Effector memory CD4-positive, alpha-beta T cell (primary cell): ENCODE measurements around the gene NCAM1.

Source experiments
- DNase-seq, 3 donors: peaks; one replicate each; pipeline ENCODE4 v3.0.0-alpha.2; 2020
- H3K27ac ChIP-seq: 2 replicates; pipeline ENCODE4 v1.7.0; 2013; ENCODE audit warnings: mild to moderate bottlenecking, low read length, moderate library complexity; ENCODE audit not compliant: insufficient read depth, poor library complexity, severe bottlenecking
- H3K27me3 ChIP-seq: replicated peaks from 2 replicates; pipeline ENCODE4 v1.7.0; 2013; ENCODE audit warnings: mild to moderate bottlenecking, low read length; ENCODE audit not compliant: insufficient read depth, control insufficient read depth, poor library complexity, severe bottlenecking
- H3K36me3 ChIP-seq: 2 replicates; pipeline ENCODE4 v1.7.0; 2013; ENCODE audit warnings: mild to moderate bottlenecking, low read length, moderate library complexity; ENCODE audit not compliant: control insufficient read depth, insufficient read depth
- H3K4me1 ChIP-seq: 2 replicates; pipeline ENCODE4 v1.7.0; 2013; ENCODE audit warnings: low read length, mild to moderate bottlenecking; ENCODE audit not compliant: control insufficient read depth, insufficient read depth, poor library complexity, severe bottlenecking
- H3K4me3 ChIP-seq: 2 replicates; pipeline ENCODE4 v1.7.0; 2013; ENCODE audit warnings: low read length, low read depth, mild to moderate bottlenecking; ENCODE audit not compliant: insufficient read depth, poor library complexity, severe bottlenecking
- H3K9me3 ChIP-seq: 2 replicates; pipeline ENCODE4 v1.7.0; 2013; ENCODE audit warnings: mild to moderate bottlenecking, low read length, moderate library complexity; ENCODE audit not compliant: control insufficient read depth

The NCAM1 gene

DNA sequence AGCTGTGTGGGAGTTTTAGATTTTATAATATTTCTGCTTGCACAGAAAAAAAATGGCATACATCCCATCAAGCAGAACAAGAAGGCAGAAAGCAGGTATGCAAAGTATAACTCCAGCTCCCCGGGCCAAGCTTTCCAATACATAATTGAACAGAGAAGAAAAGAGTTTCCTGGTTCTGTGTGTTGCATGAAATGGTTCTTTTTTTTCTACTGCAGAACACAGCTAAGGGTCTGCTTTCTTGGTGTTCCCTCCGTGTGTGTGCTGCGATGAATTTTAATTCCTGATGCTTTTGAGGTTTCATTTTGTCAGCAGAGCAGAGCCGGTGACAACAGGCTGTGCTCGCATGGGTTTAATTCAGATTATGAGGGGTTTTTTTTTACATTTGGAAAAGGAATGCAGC, 282.5 kb downstream of the NCAM1 start:
- H3K27ac ChIP-seq, result no peak overlapping the region
- no peaks in the 10 kb centered on the region for H3K36me3 ChIP-seq
- no peaks in the 10 kb centered on the region for H3K4me1 ChIP-seq
- no peaks in the 10 kb centered on the region for H3K27me3 ChIP-seq
- no peak overlapping the region for H3K4me3 ChIP-seq
- DNase-seq, result no peak
- H3K9me3 ChIP-seq, result no peaks in the 10 kb centered on the region

GRCh38 chr11:113245216-113245615, 284.0 kb downstream of the NCAM1 start:
- Histone ChIP-seq H3K4me3 (no peak overlapping the region), H3K4me1 (no peaks in the 10 kb centered on the region), H3K27me3 (no peaks in the 10 kb centered on the region), H3K27ac (no peak overlapping the region), H3K9me3 (no peaks in the 10 kb centered on the region), H3K36me3 (no peaks in the 10 kb centered on the region)
- no peak for DNase-seq

DNA sequence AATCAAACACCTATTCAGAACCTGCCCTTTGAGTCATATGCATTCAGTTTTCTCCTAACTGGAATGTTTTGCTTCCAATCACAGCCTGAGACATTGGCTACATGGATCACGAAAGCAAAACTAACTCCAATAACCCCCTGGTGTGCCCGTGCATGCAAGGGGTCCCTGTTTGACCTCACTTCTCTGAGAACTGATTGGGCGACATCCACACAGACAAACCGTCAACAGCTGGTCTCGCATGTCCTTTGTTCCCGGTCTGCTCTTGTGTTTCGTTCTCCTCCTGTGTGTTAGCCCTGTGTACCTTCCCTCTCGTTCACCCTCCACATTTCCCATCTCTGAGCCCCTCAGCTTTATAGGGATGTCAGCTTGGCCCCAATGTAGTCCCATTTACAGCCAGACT, 286.0 kb downstream of the NCAM1 start:
- Histone ChIP-seq H3K4me3 (no peak overlapping the region), H3K27me3 (no peaks in the 10 kb centered on the region), H3K9me3 (no peaks in the 10 kb centered on the region), H3K36me3 (no peaks in the 10 kb centered on the region), H3K4me1 (no peaks in the 10 kb centered on the region), H3K27ac (no peak overlapping the region)
- no peak for DNase-seq

DNA sequence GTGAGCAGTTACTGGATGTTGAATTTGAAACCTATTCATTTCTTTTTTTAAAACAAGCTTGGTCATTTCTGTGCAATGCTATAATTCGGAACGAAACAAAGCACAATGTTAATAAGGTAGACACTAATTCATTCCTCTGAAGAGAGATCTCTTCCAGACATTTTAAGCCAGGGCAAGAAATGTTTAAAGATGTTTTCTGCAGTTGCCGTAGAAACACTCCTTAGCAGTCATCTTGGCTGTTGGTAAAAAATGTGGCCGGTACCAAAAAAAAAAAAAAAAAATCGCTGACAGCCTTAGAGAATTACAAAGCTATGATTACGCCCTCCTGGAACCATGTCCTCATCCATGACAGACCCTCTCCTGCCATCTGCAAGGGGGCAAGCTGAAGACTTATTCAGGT, 286.7 kb downstream of the NCAM1 start:
- Histone ChIP-seq H3K27me3 (no peaks in the 10 kb centered on the region), H3K9me3 (no peaks in the 10 kb centered on the region), H3K27ac (no peak overlapping the region), H3K4me1 (no peaks in the 10 kb centered on the region), H3K36me3 (no peaks in the 10 kb centered on the region), H3K4me3 (no peak overlapping the region)
- DNase-seq, result no peak

- Histone ChIP-seq H3K9me3 (no peaks in the 10 kb centered on the region), H3K36me3 (no peaks in the 10 kb centered on the region), H3K27ac (no peak overlapping the region), H3K27me3 (no peaks in the 10 kb centered on the region), H3K4me1 (no peaks in the 10 kb centered on the region), H3K4me3 (no peak overlapping the region)
- DNase-seq, result no peak
Measured at GRCh38 chr11:113248702-113249490, 287.7 kb downstream of the NCAM1 start.

- H3K27me3 ChIP-seq, result no peaks in the 10 kb centered on the region
- no peaks in the 10 kb centered on the region for H3K4me1 ChIP-seq
- no peak overlapping the region for H3K27ac ChIP-seq
- no peak overlapping the region for H3K4me3 ChIP-seq
- H3K9me3 ChIP-seq, result no peaks in the 10 kb centered on the region
- DNase-seq, result no peak
- no peaks in the 10 kb centered on the region for H3K36me3 ChIP-seq
Measured at GRCh38 chr11:113249491-113249763, 288.2 kb downstream of the NCAM1 start.

- Histone ChIP-seq H3K27me3 (no peaks in the 10 kb centered on the region), H3K36me3 (no peaks in the 10 kb centered on the region), H3K4me1 (no peaks in the 10 kb centered on the region), H3K9me3 (no peaks in the 10 kb centered on the region), H3K4me3 (no peak overlapping the region), H3K27ac (no peak overlapping the region)
- no peak for DNase-seq
Measured at GRCh38 chr11:113249786-113250185, 288.6 kb downstream of the NCAM1 start.

DNA sequence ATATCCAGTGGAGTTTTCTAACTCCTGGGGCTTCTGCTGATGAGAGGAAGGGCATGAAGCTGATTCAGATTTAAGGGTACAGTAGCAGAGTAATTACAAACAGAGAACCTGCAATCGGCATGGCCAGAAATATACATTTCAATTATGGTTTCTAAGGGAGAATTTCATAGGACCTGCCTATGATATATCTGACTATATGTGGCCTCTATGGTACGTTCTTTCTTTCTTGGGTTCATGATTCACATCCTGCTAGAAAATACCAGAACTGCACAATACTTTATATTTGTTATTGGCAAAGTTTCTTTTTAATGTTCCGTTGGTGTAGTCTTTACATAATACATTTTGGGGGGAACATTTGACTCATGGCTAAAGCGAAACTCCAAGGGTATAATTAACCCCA, 290.1 kb downstream of the NCAM1 start:
- Histone ChIP-seq H3K27me3 (no peaks in the 10 kb centered on the region), H3K4me3 (no peak overlapping the region), H3K9me3 (no peaks in the 10 kb centered on the region), H3K4me1 (no peaks in the 10 kb centered on the region), H3K36me3 (no peaks in the 10 kb centered on the region), H3K27ac (no peak overlapping the region)
- no peak for DNase-seq

DNA sequence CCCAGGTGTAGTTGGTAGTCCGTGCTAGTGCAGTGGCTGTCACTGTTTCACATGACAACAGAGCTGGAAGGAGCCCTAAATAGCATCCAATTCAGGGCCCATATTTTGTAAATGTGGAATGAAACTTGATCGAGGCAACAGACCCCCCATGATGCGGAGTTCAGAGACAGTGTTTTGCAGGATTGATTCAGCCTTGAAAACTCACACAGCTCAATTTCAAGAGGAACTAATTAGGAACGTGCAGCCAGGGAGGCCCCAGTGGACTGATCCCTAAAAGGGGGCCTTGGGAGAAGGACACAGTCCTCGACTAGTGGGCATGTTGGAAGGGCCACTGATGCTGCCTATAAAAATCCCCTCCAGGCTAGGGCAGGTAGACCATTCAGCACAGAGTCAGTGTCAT, 292.2 kb downstream of the NCAM1 start:
- no peak overlapping the region for H3K27ac ChIP-seq
- no peak overlapping the region for H3K4me3 ChIP-seq
- H3K36me3 ChIP-seq, result no peaks in the 10 kb centered on the region
- DNase-seq, result no peak
- H3K4me1 ChIP-seq, result no peaks in the 10 kb centered on the region
- no peaks in the 10 kb centered on the region for H3K27me3 ChIP-seq
- H3K9me3 ChIP-seq, result no peaks in the 10 kb centered on the region

GRCh38 chr11:113255096-113255495, 293.9 kb downstream of the NCAM1 start:
- Histone ChIP-seq H3K36me3 (no peaks in the 10 kb centered on the region), H3K27me3 (no peaks in the 10 kb centered on the region), H3K4me3 (no peak overlapping the region), H3K4me1 (no peaks in the 10 kb centered on the region), H3K27ac (no peak overlapping the region), H3K9me3 (no peaks in the 10 kb centered on the region)
- no peak for DNase-seq
